H4 (cell line): ENCODE data around the gene PPP1R3F. TPM values are rescaled to one million over a fixed set of nuclear protein-coding genes. Genes with fewer than 3 reads are reported as not detected.

ENCODE experiments used
- DNase-seq: peaks from one replicate; pipeline ENCODE4 v3.0.0-alpha.2; 2015; ENCODE audit warnings: low spot score
- total RNA-seq: library from RNA; depleted of rRNA; stranded (reverse); fragments of >200 nt; shearing (Covaris generic); gene quantifications from 2 replicates; pipeline ENCODE4 v1.2.3, GENCODE V29; 2014

The PPP1R3F gene
- total RNA-seq, 1 experiment from 2014 or later = 10.5 TPM

GRCh38 chrX:49249616-49250015 is 20.0 kb upstream of the PPP1R3F start:
- no peak for DNase-seq

DNA sequence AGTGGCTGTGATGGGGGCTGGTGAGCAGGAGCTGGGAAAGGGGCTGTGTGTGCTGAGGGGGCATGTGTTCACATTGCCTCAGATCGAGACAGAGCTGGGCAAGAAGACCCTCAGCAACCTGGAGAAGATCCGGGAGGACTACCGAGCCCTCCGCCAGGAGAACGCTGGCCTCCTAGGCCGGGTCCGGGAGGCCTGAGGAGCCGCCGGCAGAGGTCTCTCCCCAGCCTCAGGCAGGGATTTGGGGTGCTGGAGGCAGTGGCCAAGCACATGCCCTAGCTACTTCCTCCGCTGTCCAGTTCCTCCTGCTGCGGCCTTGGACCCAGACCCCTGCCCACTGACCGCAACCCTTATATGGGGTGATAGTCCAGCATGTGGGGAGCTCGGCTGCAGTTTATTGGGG is 19.5 kb upstream of the PPP1R3F start:
- no peak for DNase-seq

GRCh38 chrX:49250578-49250977 is 19.0 kb upstream of the PPP1R3F start:
- DNase-seq = no peak

GRCh38 chrX:49251325-49251724 is 18.3 kb upstream of the PPP1R3F start:
- DNase-seq = no peak

DNA sequence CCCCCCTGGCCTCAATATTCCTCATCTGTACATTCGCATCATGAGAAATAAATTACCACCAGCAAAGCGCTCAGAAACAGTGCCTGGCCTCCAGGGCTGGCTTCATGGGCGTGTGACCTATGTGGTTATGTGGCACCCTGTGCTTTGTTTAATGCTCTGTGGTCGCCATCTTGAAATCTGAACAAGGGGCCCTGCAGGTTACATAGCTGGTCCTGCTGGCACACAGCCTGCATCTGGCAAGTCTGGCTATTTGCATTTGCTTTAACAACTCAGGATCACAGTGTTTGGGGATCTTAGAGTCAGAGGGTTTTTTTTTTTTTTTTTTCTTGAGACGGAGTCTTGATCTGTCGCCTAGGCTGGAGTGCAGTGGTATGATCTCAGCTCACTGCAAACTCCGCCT is 15.0 kb upstream of the PPP1R3F start:
- no peak for DNase-seq

DNA sequence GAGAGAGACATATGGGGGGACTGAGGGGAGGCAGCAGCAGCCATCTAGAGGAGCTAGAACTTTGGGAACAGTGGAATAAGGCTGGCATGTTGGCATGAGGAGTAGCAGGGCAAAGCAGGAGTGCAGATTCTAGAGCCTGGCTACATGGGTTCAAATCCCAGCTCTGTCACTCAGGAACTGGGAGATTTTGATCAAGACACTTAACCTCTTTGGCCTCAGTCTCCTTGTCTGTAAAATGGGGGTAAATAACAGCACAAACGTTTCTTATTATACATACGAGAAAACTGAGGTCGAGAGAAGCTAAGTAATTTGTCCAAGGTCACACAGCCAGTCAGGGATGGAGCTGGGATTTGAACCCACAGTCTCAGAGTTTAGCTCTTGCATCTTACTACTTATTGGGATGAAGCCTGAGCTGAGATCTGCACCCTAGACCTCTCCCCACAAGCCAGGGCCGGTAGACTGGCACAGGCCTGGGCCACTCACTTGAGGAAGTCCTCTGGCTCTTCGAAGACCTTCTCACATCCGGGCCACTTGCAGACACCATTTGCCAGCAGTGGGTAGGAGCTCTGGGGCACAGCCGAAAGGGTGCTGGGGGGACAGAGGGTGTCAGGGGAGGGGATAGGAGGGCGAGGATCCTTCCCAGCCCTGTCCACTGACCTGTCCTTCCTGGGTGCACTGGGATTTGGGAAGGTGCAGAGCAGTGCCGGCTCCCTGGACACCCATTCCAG is 13.2 kb upstream of the PPP1R3F start:
- DNase-seq = no peak

GRCh38 chrX:49257074-49257790 is 12.4 kb upstream of the PPP1R3F start:
- no peak for DNase-seq

DNA sequence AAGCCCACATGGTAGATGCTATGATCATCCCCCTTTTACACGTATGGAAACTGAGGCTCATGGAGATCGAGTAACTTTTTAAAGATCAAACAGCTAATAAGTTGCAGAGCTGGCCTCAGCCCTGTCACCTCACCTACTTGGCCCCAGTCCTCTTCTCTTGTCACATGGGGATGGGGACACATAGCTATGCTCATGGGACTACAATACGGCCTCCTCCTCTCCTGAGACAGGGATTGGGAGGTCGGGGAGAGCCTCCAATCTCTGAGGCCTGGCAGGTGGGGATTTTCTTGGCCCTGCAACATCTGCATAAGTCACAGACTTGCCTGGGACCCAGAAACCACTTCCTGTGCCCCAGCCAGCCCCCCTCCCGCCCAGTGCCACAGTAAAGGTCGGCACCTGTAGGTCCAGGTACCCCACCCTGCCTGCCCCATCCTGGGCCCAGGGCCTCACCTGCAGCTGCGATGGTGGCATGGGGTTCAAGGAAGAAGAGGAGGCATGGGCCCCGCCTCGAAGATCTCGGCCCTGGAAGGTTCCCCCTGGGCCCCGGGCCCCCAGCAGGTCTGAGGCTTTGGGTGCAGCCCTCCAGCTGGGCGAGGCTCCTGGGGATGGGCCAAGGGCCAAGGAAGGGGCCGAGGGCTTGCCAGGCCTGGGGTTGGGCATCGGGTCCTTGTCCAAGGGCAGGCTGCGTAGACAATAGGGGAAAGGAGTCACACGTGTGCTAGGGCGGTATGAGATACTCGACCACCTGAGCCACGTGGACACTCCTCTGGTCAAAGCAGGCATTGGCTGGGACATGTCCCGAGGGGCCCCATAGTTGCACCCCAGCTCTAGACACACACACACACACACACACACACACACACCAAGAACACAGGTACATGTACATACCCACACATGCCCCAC is 11.5 kb upstream of the PPP1R3F start:
- no peak for DNase-seq

- no peak for DNase-seq
These were observed 10.9 kb upstream of the PPP1R3F start for GRCh38 chrX:49258749-49259124.

DNA sequence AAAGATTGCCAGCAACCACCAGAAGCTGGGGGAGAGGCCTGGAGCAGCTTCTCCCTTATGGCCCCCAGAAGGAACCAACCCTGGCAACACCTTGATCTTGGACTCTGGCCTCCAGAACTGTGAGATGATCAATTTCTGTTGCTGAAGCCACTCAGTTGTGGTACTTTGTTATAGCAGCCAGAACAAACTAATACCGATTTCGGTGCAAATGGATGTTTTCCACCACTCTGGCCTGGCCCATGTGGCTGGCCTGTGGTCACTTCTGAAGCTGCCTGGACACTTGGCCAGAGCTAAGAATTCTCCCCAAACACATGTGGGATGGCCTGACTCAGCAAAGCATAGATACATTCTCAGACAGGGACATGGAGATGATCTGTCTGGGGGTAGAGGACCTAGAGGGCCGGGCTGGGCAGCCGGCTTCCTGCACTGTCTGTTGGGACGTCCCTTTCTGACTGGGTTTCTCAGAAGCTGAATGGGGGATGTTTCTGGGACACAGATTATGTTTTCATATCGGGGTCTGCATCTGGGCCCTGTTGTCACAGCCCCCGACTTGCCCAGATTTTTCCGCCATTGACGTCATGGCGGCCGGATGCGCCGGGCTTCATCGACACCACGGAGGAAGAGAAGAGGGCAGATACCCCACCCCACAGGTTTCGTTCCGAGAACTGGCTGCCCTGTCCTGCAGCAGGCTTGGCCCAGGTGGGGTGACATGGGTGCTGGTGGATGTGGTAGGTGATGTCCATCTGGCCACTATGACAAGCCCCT is 9.2 kb upstream of the PPP1R3F start:
- no peak for DNase-seq

DNA sequence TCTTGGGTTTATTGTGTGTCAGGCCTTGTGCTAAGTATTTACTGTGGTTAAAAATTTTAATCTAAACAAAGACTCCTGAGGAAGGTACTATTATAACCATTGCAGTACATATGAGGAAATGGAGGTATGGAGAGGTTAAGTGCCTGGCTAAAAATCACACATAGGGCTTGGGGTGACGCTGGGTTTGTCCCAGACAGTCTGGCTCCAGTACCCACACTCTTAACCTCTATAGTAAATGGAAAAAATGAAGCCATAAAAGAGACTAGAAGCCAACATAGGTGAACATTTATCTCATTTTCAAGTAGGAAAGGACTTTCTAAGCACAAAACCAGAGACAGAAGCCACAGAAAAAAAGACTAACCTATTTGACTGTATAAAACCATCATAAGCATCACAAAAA is 7.0 kb upstream of the PPP1R3F start:
- DNase-seq = no peak

DNA sequence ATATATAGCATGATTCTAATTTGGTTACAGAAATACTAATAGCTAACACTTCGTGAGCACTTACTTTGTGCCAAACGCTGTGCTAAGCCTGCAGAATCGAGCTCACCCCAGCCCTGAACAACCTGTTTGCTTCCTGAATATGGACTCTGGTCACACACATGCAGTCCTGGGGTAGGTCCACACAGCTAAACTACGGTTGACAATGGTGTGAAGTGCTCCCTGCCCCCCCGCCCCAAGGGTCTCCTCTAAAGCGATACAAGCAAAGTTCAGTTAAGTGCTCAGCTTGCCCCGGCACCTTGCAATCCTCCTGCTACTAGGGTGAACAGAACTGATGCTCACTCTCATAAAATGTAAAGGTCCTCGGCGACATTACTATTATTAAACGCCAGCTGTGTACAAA is 6.0 kb upstream of the PPP1R3F start:
- DNase-seq = no peak

DNA sequence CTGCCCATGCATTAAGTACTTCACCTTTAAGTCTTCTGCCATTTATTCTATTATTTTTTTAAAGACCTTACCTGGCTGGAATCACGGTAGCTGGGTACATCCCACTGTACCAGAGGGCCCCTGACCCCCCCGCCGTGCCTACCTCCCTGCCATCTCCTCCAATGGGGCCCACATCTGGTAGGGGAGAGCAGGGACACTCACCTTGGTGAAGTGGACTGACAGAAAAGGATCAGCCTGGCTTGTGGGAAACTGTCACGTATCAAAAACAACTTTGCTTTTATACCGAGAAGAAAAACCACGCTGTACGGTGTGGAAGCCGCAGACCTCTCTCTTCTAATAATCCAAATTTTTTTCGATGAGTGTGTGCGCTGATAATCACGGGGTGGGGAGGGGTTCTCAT is 5.1 kb upstream of the PPP1R3F start, which contains the start of gene FOXP3:
FOXP3 (minus strand) TSS at position 251 of the 400 bp plus-strand sequence. CDS start 6,205 bp downstream, outside the sequence.
- DNase-seq = no peak

GRCh38 chrX:49266523-49267445 is 2.8 kb upstream of the PPP1R3F start:
- DNase-seq = no peak

- no peak for DNase-seq
These were observed 937 bp upstream of the PPP1R3F start for GRCh38 chrX:49268702-49269009.

GRCh38 chrX:49269010-49269766 is 405 bp upstream of the PPP1R3F start:
- DNase-seq = peak; percentile 98

DNA sequence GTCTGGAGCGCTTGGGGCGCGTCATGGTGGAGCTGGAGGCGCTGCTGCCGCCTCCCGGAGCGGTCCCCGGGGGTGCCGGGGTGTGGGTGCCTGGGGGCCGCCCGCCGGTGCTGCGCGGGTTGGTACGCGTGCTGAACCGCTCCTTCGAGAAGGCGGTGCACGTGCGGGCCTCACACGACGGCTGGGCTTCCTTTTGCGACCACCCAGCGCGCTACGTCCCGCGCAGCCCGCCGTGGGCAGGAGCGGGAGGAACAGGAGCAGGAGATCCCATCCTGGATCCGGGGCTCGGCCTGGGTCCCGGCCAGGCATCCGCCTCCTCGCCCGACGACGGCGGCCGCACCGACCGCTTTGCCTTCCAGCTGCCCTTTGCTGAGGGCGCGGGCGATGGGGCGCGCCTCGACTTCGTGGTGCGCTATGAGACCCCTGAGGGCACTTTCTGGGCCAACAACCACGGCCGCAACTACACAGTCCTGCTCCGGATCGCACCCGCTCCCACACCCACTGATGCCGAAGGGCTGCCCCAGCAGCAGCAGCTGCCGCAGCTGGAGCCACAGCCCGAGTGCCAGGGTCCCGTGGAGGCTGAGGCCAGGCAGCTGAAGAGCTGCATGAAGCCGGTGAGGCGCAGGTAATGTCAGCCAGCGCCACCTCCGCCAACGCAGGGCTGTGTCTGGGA is 792 bp downstream of the PPP1R3F start:
- DNase-seq = no peak

- DNase-seq = no peak
These were observed 1.7 kb downstream of the PPP1R3F start for GRCh38 chrX:49271341-49271740.

GRCh38 chrX:49272421-49272820 is 2.8 kb downstream of the PPP1R3F start:
- no peak for DNase-seq
